Kidney (tissue), 14 donors: Measurements from ENCODE around the gene MALSU1. TPM values are rescaled to one million over a fixed set of nuclear protein-coding genes. Genes with fewer than 3 reads are reported as not detected.

Experiments used
- DNase-seq, 5 donors: peaks; one replicate each; pipeline ENCODE4 v3.0.0-alpha.2; 2013 to 2020
- FAIRE-seq: peaks from 2 replicates; lab custom pipeline; 2012; peaks lifted over from hg19 to GRCh38; lab: Jason Lieb, UNC
- H3K27ac ChIP-seq, 2 donors: one replicate each; pipeline ENCODE4 v1.7.0; 2013; ENCODE audit warnings: low read depth in 2 of 2, low read length in 2 of 2, inconsistent platforms in 1 of 2
- H3K27me3 ChIP-seq: one replicate; pipeline ENCODE4 v1.7.1; 2013; ENCODE audit warnings: low read length, inconsistent platforms; ENCODE audit not compliant: control insufficient read depth, insufficient read depth
- H3K36me3 ChIP-seq, 3 donors: one replicate each; pipeline versions ENCODE4 v1.7.0 to v1.7.1; 2013; ENCODE audit warnings: low read length in 3 of 3, control low read depth in 1 of 3, inconsistent platforms in 1 of 3; ENCODE audit not compliant: insufficient read depth in 3 of 3, control insufficient read depth in 2 of 3
- H3K4me1 ChIP-seq, 3 donors: one replicate each; pipeline versions ENCODE4 v1.7.0 to v1.7.1; 2013; ENCODE audit warnings: low read length in 3 of 3, inconsistent platforms in 1 of 3, low read depth in 1 of 3; ENCODE audit not compliant: control insufficient read depth in 2 of 3, insufficient read depth in 2 of 3
- H3K4me3 ChIP-seq, 3 donors: one replicate each; pipeline versions ENCODE4 v1.7.0 to v1.8.1; 2013; ENCODE audit warnings: low read length in 3 of 3, control low read depth in 1 of 3, inconsistent platforms in 1 of 3
- H3K9ac ChIP-seq, 3 donors: one replicate each; pipeline versions ENCODE4 v1.7.0 to v1.7.1; 2013; ENCODE audit warnings: low read length in 3 of 3, control low read depth in 1 of 3, inconsistent platforms in 1 of 3
- H3K9me3 ChIP-seq, 3 donors: one replicate each; pipeline versions ENCODE4 v1.7.0 to v1.7.1; 2013; ENCODE audit warnings: low read length in 3 of 3, control low read depth in 1 of 3, inconsistent platforms in 1 of 3; ENCODE audit not compliant: control insufficient read depth in 2 of 3, insufficient read depth in 1 of 3
- intact Hi-C: fragments of 100-400 bp; cut with DNase I; formaldehyde crosslinking; loops from one replicate; pipeline ENCODE4 v1.11.1; 2022
- polyA plus RNA-seq: library from polyadenylated mRNA; stranded (reverse); fragments of 350-450 nt; fragmentation: Illumina TruSeq; extraction: RNeasy Lipid Tissue Mini Kit (QIAGEN cat#74804); gene quantifications from one replicate; pipeline ENCODE4 v1.2.3, GENCODE V29; 2014; ENCODE audit warnings: low read depth, low replicate concordance; ENCODE audit not compliant: insufficient read depth
- total RNA-seq: library from RNA; stranded (reverse); fragmentation: NEBNext Ultra II Directional; extraction: Animal tissue kit (Norgen Biotek cat#: 25700); gene quantifications from one replicate; pipeline ENCODE4 v1.2.1, GENCODE V29; 2021
- TF ChIP-seq, protein P1 (sequence below): IDR thresholded peaks from 3 replicates; pipeline ENCODE4 v1.5.1; 2012; ENCODE audit warnings: mild to moderate bottlenecking, moderate library complexity, borderline replicate concordance; ENCODE audit not compliant: insufficient read depth; ENCODE audit errors: extremely low read depth
- donor health status: control.
- donor health status: control.
- donor health status: control.
- donor health status: control.
- donor health status: control.
- donor health status: DM: yes; HTN: yes; CAD: no.
- donor health status: Normal renal cell carcinoma (clear cell type).

MALSU1 gene
- total and polyA plus RNA-seq, 2 donors from 2014 or later = 40.3 to 94.9 TPM

DNA sequence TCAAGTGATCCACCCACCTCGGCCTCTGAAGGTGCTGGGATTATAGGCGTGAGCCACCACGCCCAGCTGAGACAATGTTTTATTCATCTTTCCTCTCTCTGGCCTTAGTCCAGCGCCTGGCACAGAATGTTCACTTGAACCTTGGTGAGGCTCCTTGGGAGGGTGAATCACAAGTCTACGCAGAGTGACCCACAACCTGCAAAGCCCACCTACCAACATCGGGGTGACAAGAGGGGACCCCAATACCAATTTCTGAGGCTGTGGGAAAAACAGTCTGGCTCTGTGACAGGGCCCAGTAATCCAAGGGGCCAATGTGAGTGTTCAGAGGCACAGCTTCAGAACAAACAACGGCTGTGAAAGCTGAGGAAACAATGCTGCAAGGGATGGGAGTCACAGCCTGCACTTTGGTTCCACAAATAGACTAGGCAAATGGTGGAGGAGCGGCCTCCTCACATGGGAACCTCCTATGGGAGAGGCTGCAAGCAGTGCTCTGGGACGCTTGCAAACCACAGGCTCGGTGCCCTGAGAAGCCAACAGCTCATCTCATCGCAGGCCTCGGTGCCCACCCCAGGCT is 5.6 kb upstream of the MALSU1 start:
- H3K27me3 ChIP-seq = no peaks in the 10 kb centered on the region
- TF ChIP-seq, protein P1, sequence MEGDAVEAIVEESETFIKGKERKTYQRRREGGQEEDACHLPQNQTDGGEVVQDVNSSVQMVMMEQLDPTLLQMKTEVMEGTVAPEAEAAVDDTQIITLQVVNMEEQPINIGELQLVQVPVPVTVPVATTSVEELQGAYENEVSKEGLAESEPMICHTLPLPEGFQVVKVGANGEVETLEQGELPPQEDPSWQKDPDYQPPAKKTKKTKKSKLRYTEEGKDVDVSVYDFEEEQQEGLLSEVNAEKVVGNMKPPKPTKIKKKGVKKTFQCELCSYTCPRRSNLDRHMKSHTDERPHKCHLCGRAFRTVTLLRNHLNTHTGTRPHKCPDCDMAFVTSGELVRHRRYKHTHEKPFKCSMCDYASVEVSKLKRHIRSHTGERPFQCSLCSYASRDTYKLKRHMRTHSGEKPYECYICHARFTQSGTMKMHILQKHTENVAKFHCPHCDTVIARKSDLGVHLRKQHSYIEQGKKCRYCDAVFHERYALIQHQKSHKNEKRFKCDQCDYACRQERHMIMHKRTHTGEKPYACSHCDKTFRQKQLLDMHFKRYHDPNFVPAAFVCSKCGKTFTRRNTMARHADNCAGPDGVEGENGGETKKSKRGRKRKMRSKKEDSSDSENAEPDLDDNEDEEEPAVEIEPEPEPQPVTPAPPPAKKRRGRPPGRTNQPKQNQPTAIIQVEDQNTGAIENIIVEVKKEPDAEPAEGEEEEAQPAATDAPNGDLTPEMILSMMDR = no peak
- H3K36me3 ChIP-seq = no peaks in the 10 kb centered on the region
- DNase-seq (no peak), FAIRE-seq (no peak)
- H3K9ac ChIP-seq = no peak overlapping the region
- no peak overlapping the region for H3K4me3 ChIP-seq
- no peaks in the 10 kb centered on the region for H3K9me3 ChIP-seq
- no peak overlapping the region for H3K27ac ChIP-seq
- intact Hi-C loops = no loop called here
- H3K4me1 ChIP-seq = peaks cover 0 to 2% (median under 1%) of the 10 kb centered on the region in 3 donors

DNA sequence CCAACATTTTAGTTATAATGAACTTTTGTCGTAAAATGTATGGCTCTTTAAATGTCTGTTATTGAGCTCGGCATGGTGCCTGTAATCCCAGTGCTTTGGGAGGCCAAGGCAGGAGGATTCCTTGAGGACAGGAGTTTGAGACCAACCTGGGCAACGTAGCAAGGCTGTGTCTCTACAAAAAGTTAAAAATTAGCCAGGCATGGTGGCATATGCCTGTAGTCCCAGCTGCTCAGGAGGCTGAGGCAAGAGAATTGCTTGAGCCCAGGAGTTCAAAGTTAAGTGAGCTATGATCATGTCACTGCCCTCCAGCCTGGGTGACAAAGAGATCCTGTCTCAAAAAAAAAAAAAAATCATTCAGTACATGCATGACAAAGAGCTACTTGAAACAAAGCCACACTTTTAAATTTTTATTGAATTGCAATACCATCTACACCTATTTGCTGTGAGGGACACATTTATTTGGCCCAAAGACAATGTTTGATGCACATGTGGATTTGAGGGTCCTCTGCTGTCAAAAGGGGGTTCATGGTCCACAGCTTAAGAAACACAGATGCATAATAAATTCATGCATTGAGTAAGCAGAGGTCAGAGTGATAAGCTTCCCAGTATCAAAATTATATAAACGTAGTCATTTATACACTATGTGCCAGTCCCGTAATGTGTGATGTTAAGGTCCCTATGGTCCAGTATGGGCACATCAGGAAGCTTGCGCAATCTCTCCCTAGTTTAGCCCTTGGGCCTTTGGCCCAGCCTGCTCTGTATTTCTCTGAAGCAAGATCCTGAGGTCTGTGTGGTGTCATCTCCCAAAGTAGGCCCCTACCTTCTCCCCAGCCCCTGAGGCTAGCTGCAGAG is 4.4 kb upstream of the MALSU1 start:
- Histone ChIP-seq H3K9me3 (no peaks in the 10 kb centered on the region), H3K36me3 (no peaks in the 10 kb centered on the region), H3K4me1 (peaks cover 0 to 5% (median 3%) of the 10 kb centered on the region in 3 donors), H3K9ac (no peak overlapping the region), H3K4me3 (no peak overlapping the region), H3K27me3 (no peaks in the 10 kb centered on the region), H3K27ac (no peak overlapping the region)
- FAIRE-seq (no peak), DNase-seq (no peak)
- intact Hi-C loops = no loop called here
- TF ChIP-seq, protein P1 = no peak

DNA sequence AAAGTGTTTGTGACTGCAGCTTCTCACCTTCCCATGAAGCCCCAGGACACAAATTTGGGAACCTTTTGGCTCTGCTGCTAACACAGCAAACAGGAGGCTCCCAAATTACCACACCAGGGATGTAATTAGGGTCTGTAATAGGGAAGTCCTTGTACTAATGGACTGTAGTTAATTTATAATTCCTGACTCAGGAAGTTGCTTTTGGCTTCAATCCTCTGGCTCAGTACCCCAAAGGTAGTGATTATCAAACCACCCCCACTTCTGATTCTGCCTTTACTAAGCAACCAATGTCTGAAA is 3.8 kb upstream of the MALSU1 start:
- Histone ChIP-seq H3K4me3 (no peak overlapping the region), H3K4me1 (peaks cover 4 to 5% (median 5%) of the 10 kb centered on the region in 3 donors), H3K27ac (no peak overlapping the region), H3K9ac (no peak overlapping the region), H3K9me3 (no peaks in the 10 kb centered on the region), H3K27me3 (no peaks in the 10 kb centered on the region), H3K36me3 (no peaks in the 10 kb centered on the region)
- DNase-seq = no peak
- FAIRE-seq = no peak
- TF ChIP-seq, protein P1 = no peak
- intact Hi-C loops = no loop called here
